ENCODE measurements around the gene NPY. TPM values are rescaled to one million over a fixed set of nuclear protein-coding genes. Genes with fewer than 3 reads are reported as not detected.
"Not testable (repeated sequence)": the region's sequence is repeated elsewhere in the genome, so short reads cannot be mapped to it uniquely, and the experiment has no call there.

The NPY gene
- 1 to 10 TPM in 1 of 2 donors, under 1 TPM in 1; 0.61 to 1.7 TPM for polyA plus RNA-seq

DNA sequence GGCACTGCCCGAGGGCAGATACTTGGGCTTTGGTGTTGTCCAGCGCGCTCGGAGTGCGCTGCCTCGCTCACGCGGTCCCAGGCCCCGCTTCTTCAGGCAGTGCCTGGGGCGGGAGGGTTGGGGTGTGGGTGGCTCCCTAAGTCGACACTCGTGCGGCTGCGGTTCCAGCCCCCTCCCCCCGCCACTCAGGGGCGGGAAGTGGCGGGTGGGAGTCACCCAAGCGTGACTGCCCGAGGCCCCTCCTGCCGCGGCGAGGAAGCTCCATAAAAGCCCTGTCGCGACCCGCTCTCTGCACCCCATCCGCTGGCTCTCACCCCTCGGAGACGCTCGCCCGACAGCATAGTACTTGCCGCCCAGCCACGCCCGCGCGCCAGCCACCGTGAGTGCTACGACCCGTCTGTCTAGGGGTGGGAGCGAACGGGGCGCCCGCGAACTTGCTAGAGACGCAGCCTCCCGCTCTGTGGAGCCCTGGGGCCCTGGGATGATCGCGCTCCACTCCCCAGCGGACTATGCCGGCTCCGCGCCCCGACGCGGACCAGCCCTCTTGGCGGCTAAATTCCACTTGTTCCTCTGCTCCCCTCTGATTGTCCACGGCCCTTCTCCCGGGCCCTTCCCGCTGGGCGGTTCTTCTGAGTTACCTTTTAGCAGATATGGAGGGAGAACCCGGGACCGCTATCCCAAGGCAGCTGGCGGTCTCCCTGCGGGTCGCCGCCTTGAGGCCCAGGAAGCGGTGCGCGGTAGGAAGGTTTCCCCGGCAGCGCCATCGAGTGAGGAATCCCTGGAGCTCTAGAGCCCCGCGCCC, at the start of gene NPY:
TSS of gene NPY (plus strand) at position 294 of the 802 bp plus-strand sequence. CDS start 1,051 bp downstream, outside the sequence.
- peaks cover 0 to 6% of the 10 kb centered on the region in 2 donors for H3K9me3 ChIP-seq (ENCODE audit: control insufficient read depth in 2 of 2, insufficient read depth in 1 of 2, low read depth in 1 of 2, low read length in 1 of 2)
- H3K27ac ChIP-seq (ENCODE audit: low read depth in 2 of 2, low read length in 1 of 2) = no peak within 1 kb of the TSS
- H3K27me3 ChIP-seq (ENCODE audit: control insufficient read depth in 1 of 2, insufficient read depth in 2 of 2, low read length in 2 of 2) = peaks cover 0 to 18% of the 10 kb centered on the region in 2 donors
- no peaks in the 10 kb centered on the region for H3K36me3 ChIP-seq (ENCODE audit: control insufficient read depth in 2 of 2, insufficient read depth in 2 of 2, low read length in 1 of 2)
- H3K4me1 ChIP-seq (ENCODE audit: control insufficient read depth in 2 of 2, insufficient read depth in 2 of 2, low read length in 1 of 2) = peaks cover 0 to 5% of the 10 kb centered on the region in 2 donors
- 2 to 4% methylated on average over 59 to 73 of the region's 73 CpGs for WGBS, 2 donors
- H3K4me3 ChIP-seq (ENCODE audit: low read depth in 1 of 2, low read length in 2 of 2) = no peak within 1 kb of the TSS

GRCh38 chr7:24239260-24239659, 44.7 kb upstream of the NPY start:
- Histone ChIP-seq H3K27ac (ENCODE audit: low read depth in 2 of 2, low read length in 1 of 2) (no peak overlapping the region), H3K27me3 (ENCODE audit: control insufficient read depth in 1 of 2, insufficient read depth in 2 of 2, low read length in 2 of 2) (no peaks in the 10 kb centered on the region), H3K4me1 (ENCODE audit: control insufficient read depth in 2 of 2, insufficient read depth in 2 of 2, low read length in 1 of 2) (no peaks in the 10 kb centered on the region), H3K9me3 (ENCODE audit: control insufficient read depth in 2 of 2, insufficient read depth in 1 of 2, low read depth in 1 of 2, low read length in 1 of 2) (no peaks in the 10 kb centered on the region), H3K36me3 (ENCODE audit: control insufficient read depth in 2 of 2, insufficient read depth in 2 of 2, low read length in 1 of 2) (no peaks in the 10 kb centered on the region), H3K4me3 (ENCODE audit: low read depth in 1 of 2, low read length in 2 of 2) (no peak overlapping the region)

DNA sequence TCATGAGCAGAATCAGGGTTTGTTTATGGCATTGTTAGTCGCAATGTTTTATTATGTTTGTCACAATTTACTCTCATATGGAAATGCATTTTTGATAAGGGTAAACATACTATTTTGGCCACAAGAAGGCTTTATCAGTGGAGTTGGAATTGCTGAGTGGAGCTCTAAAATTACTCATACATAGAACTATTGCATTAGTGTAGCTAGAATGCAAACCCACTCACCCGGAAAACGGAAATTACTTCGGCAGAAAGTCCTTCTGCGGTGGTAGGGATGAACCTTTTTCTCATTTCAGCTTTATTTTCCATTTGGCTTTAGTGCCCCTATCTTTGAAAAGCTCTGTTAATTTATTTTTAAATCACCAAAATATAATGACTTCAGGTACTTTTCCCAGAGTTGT, 42.8 kb upstream of the NPY start:
- Histone ChIP-seq H3K36me3 (ENCODE audit: control insufficient read depth in 2 of 2, insufficient read depth in 2 of 2, low read length in 1 of 2) (no peaks in the 10 kb centered on the region), H3K27me3 (ENCODE audit: control insufficient read depth in 1 of 2, insufficient read depth in 2 of 2, low read length in 2 of 2) (no peaks in the 10 kb centered on the region), H3K9me3 (ENCODE audit: control insufficient read depth in 2 of 2, insufficient read depth in 1 of 2, low read depth in 1 of 2, low read length in 1 of 2) (no peaks in the 10 kb centered on the region), H3K4me1 (ENCODE audit: control insufficient read depth in 2 of 2, insufficient read depth in 2 of 2, low read length in 1 of 2) (no peaks in the 10 kb centered on the region), H3K27ac (ENCODE audit: low read depth in 2 of 2, low read length in 1 of 2) (no peak overlapping the region), H3K4me3 (ENCODE audit: low read depth in 1 of 2, low read length in 2 of 2) (no peak overlapping the region)
- 88 to 92% methylated on average over 5 of the region's 5 CpGs for WGBS, 2 donors

DNA sequence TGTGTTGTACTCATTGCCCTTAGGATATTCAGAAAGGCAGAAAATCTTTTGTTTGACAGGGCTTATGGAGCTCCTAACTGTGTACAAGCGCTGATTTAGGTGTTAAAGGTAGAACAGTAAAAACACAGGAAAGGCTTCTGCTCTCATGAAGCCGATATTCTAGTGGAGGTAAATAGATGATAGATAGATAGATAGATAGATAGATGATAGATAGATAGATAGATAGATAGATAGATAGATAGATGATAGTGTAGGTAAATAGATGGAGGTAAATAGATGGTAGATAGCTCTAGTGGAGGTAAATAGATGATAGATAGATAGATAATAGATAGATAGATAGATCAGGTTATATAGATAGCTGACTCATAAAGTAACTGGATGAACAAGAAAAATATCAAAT, 39.4 kb upstream of the NPY start:
- H3K4me1 ChIP-seq (ENCODE audit: control insufficient read depth in 2 of 2, insufficient read depth in 2 of 2, low read length in 1 of 2) = no peaks in the 10 kb centered on the region
- H3K27me3 ChIP-seq (ENCODE audit: control insufficient read depth in 1 of 2, insufficient read depth in 2 of 2, low read length in 2 of 2) = no peaks in the 10 kb centered on the region
- 68 to 81% methylated on average over 2 of the region's 2 CpGs for WGBS, 2 donors
- peaks cover 0 to 4% of the 10 kb centered on the region in 2 donors for H3K9me3 ChIP-seq (ENCODE audit: control insufficient read depth in 2 of 2, insufficient read depth in 1 of 2, low read depth in 1 of 2, low read length in 1 of 2)
- no peaks in the 10 kb centered on the region for H3K36me3 ChIP-seq (ENCODE audit: control insufficient read depth in 2 of 2, insufficient read depth in 2 of 2, low read length in 1 of 2)
- no peak overlapping the region for H3K27ac ChIP-seq (ENCODE audit: low read depth in 2 of 2, low read length in 1 of 2)
- H3K4me3 ChIP-seq (ENCODE audit: low read depth in 1 of 2, low read length in 2 of 2) = no peak overlapping the region

GRCh38 chr7:24245362-24245761, 38.6 kb upstream of the NPY start:
- H3K9me3 ChIP-seq (ENCODE audit: control insufficient read depth in 2 of 2, insufficient read depth in 1 of 2, low read depth in 1 of 2, low read length in 1 of 2) = peaks cover 0 to 4% of the 10 kb centered on the region in 2 donors
- no peak overlapping the region for H3K4me3 ChIP-seq (ENCODE audit: low read depth in 1 of 2, low read length in 2 of 2)
- no peaks in the 10 kb centered on the region for H3K36me3 ChIP-seq (ENCODE audit: control insufficient read depth in 2 of 2, insufficient read depth in 2 of 2, low read length in 1 of 2)
- no peaks in the 10 kb centered on the region for H3K27me3 ChIP-seq (ENCODE audit: control insufficient read depth in 1 of 2, insufficient read depth in 2 of 2, low read length in 2 of 2)
- no peaks in the 10 kb centered on the region for H3K4me1 ChIP-seq (ENCODE audit: control insufficient read depth in 2 of 2, insufficient read depth in 2 of 2, low read length in 1 of 2)
- no peak overlapping the region for H3K27ac ChIP-seq (ENCODE audit: low read depth in 2 of 2, low read length in 1 of 2)

- H3K4me1 ChIP-seq (ENCODE audit: control insufficient read depth in 2 of 2, insufficient read depth in 2 of 2, low read length in 1 of 2) = no peaks in the 10 kb centered on the region
- WGBS, 2 donors = 89 to 91% methylated on average over 7 of the region's 7 CpGs
Measured at GRCh38 chr7:24249266-24249665, 34.7 kb upstream of the NPY start.

GRCh38 chr7:24251568-24251967, 32.4 kb upstream of the NPY start:
- WGBS, 2 donors = 64 to 71% methylated on average over 2 of the region's 2 CpGs
- H3K27me3 ChIP-seq (ENCODE audit: control insufficient read depth in 1 of 2, insufficient read depth in 2 of 2, low read length in 2 of 2) = no peaks in the 10 kb centered on the region
- H3K4me1 ChIP-seq (ENCODE audit: control insufficient read depth in 2 of 2, insufficient read depth in 2 of 2, low read length in 1 of 2) = no peaks in the 10 kb centered on the region
- H3K27ac ChIP-seq (ENCODE audit: low read depth in 2 of 2, low read length in 1 of 2) = no peak overlapping the region
- no peaks in the 10 kb centered on the region for H3K36me3 ChIP-seq (ENCODE audit: control insufficient read depth in 2 of 2, insufficient read depth in 2 of 2, low read length in 1 of 2)
- H3K4me3 ChIP-seq (ENCODE audit: low read depth in 1 of 2, low read length in 2 of 2) = no peak overlapping the region
- H3K9me3 ChIP-seq (ENCODE audit: control insufficient read depth in 2 of 2, insufficient read depth in 1 of 2, low read depth in 1 of 2, low read length in 1 of 2) = peaks cover 4 to 5% of the 10 kb centered on the region in 2 donors

More at GRCh38 chr7:24249266-24249665, 34.7 kb upstream of the NPY start:
- no peaks in the 10 kb centered on the region for H3K36me3 ChIP-seq (ENCODE audit: control insufficient read depth in 2 of 2, insufficient read depth in 2 of 2, low read length in 1 of 2)
- peaks cover 4 to 5% of the 10 kb centered on the region in 2 donors for H3K9me3 ChIP-seq (ENCODE audit: control insufficient read depth in 2 of 2, insufficient read depth in 1 of 2, low read depth in 1 of 2, low read length in 1 of 2)
- no peak overlapping the region for H3K4me3 ChIP-seq (ENCODE audit: low read depth in 1 of 2, low read length in 2 of 2)
- H3K27me3 ChIP-seq (ENCODE audit: control insufficient read depth in 1 of 2, insufficient read depth in 2 of 2, low read length in 2 of 2) = no peaks in the 10 kb centered on the region
- H3K27ac ChIP-seq (ENCODE audit: low read depth in 2 of 2, low read length in 1 of 2) = no peak overlapping the region

DNA sequence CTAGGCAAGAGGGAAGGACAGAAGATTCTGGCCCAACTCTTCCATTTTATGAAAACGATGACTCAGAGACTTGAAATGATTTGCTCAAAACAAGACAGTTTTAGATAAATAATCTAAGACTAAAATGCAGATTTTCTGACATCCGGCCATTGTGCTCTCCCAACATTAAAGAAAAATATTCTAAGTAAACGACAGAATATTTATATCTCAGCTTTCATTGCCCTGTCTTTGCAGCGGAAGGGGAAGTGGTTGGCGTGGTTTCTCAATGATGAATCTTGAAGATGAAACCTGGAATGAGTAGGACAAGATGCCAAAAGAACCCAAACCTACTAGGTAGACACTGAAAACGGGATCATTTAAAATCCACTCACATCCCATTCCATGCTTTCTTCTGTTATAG, 28.9 kb upstream of the NPY start:
- H3K27me3 ChIP-seq (ENCODE audit: control insufficient read depth in 1 of 2, insufficient read depth in 2 of 2, low read length in 2 of 2) = no peaks in the 10 kb centered on the region
- no peak overlapping the region for H3K27ac ChIP-seq (ENCODE audit: low read depth in 2 of 2, low read length in 1 of 2)
- no peak overlapping the region for H3K4me3 ChIP-seq (ENCODE audit: low read depth in 1 of 2, low read length in 2 of 2)
- WGBS, 2 donors = 60 to 66% methylated on average over 6 of the region's 6 CpGs
- H3K9me3 ChIP-seq (ENCODE audit: control insufficient read depth in 2 of 2, insufficient read depth in 1 of 2, low read depth in 1 of 2, low read length in 1 of 2) = peaks cover 0 to 5% of the 10 kb centered on the region in 2 donors
- no peaks in the 10 kb centered on the region for H3K4me1 ChIP-seq (ENCODE audit: control insufficient read depth in 2 of 2, insufficient read depth in 2 of 2, low read length in 1 of 2)
- H3K36me3 ChIP-seq (ENCODE audit: control insufficient read depth in 2 of 2, insufficient read depth in 2 of 2, low read length in 1 of 2) = no peaks in the 10 kb centered on the region

- not testable (repeated sequence) for H3K9me3 ChIP-seq (ENCODE audit: control insufficient read depth in 2 of 2, insufficient read depth in 1 of 2, low read depth in 1 of 2, low read length in 1 of 2); H3K27me3 ChIP-seq (ENCODE audit: control insufficient read depth in 1 of 2, insufficient read depth in 2 of 2, low read length in 2 of 2); H3K27ac ChIP-seq (ENCODE audit: low read depth in 2 of 2, low read length in 1 of 2); H3K36me3 ChIP-seq (ENCODE audit: control insufficient read depth in 2 of 2, insufficient read depth in 2 of 2, low read length in 1 of 2); H3K4me3 ChIP-seq (ENCODE audit: low read depth in 1 of 2, low read length in 2 of 2); H3K4me1 ChIP-seq (ENCODE audit: control insufficient read depth in 2 of 2, insufficient read depth in 2 of 2, low read length in 1 of 2)
- WGBS, 2 donors = 82 to 95% methylated on average over 1 of the region's 1 CpG
Measured at GRCh38 chr7:24258324-24258723, 25.7 kb upstream of the NPY start.

- Histone ChIP-seq H3K4me1 (ENCODE audit: control insufficient read depth in 2 of 2, insufficient read depth in 2 of 2, low read length in 1 of 2) (no peaks in the 10 kb centered on the region), H3K27ac (ENCODE audit: low read depth in 2 of 2, low read length in 1 of 2) (no peak overlapping the region), H3K9me3 (ENCODE audit: control insufficient read depth in 2 of 2, insufficient read depth in 1 of 2, low read depth in 1 of 2, low read length in 1 of 2) (no peaks in the 10 kb centered on the region), H3K27me3 (ENCODE audit: control insufficient read depth in 1 of 2, insufficient read depth in 2 of 2, low read length in 2 of 2) (no peaks in the 10 kb centered on the region), H3K4me3 (ENCODE audit: low read depth in 1 of 2, low read length in 2 of 2) (no peak overlapping the region), H3K36me3 (ENCODE audit: control insufficient read depth in 2 of 2, insufficient read depth in 2 of 2, low read length in 1 of 2) (no peaks in the 10 kb centered on the region)
- WGBS, 2 donors = 37 to 45% methylated on average over 4 of the region's 4 CpGs
Measured at GRCh38 chr7:24271938-24272337, 12.1 kb upstream of the NPY start.
